Measurements from ENCODE around the gene GALNTL6. TPM values are rescaled to one million over a fixed set of nuclear protein-coding genes. Genes with fewer than 3 reads are reported as not detected.

Gene GALNTL6
- total and polyA plus RNA-seq, 2 donors (not counting 1 experiment from before 2014, with no cell fraction given) = 0.99 to 1.1 TPM

GRCh38 chr4:172497321-172497720 is 684.1 kb downstream of the GALNTL6 start:
- POLR2A ChIA-PET = no interaction called here
- no peaks in the 10 kb centered on the region for H3K4me1 Mint-ChIP-seq
- H3K27me3 Mint-ChIP-seq = no peaks in the 10 kb centered on the region
- H3K4me3 ChIP-seq (ENCODE audit: control extremely low read depth in 1 of 5, extremely low read depth in 1 of 5, insufficient read depth in 1 of 5, low read depth in 2 of 5, low read length in 4 of 5) = no peak overlapping the region
- no peaks in the 10 kb centered on the region for H3K36me3 ChIP-seq (replicated peaks in 1 of 2; ENCODE audit: control extremely low read depth in 1 of 2, control insufficient read depth in 1 of 2, extremely low read depth in 1 of 2, insufficient read depth in 2 of 2, low read length in 1 of 2)
- no peaks in the 10 kb centered on the region for H4K20me1 ChIP-seq (ENCODE audit: control insufficient read depth, insufficient read depth, low read length, poor library complexity, severe bottlenecking)
- no peaks in the 10 kb centered on the region for H3K27me3 ChIP-seq (replicated peaks in 1 of 4; ENCODE audit: control extremely low read depth in 1 of 4, control insufficient read depth in 3 of 4, insufficient read depth in 4 of 4, low read length in 3 of 4)
- ATAC-seq (ENCODE audit: low read depth) (no peak), DNase-seq (no peak)
- no peak for TF ChIP-seq EZH2 (IDR thresholded peaks at IDR 0.05; ENCODE audit: borderline replicate concordance, insufficient read depth, low read depth, low read length, poor library complexity, severe bottlenecking)
- TF ChIP-seq CTCF (IDR thresholded peaks at IDR 0.05) = no peak
- H3K27ac ChIP-seq (ENCODE audit: low read length in 2 of 2) = no peak overlapping the region
- H2AFZ ChIP-seq (ENCODE audit: insufficient read depth, low read depth, low read length, poor library complexity, severe bottlenecking) = no peak overlapping the region
- H3K9me3 ChIP-seq (ENCODE audit: control extremely low read depth in 1 of 3, control insufficient read depth in 2 of 3, insufficient read depth in 1 of 3, low read length in 2 of 3) = no peaks in the 10 kb centered on the region
- no peak overlapping the region for H3K9ac ChIP-seq (ENCODE audit: low read length)
- no peaks in the 10 kb centered on the region for H3K79me2 ChIP-seq (ENCODE audit: control insufficient read depth, insufficient read depth, low read length)
- H3K4me2 ChIP-seq (replicated peaks; ENCODE audit: low read depth, low read length, poor library complexity, severe bottlenecking) = no peak overlapping the region
- H3K4me1 ChIP-seq (ENCODE audit: control insufficient read depth in 2 of 2, insufficient read depth in 2 of 2, low read length in 2 of 2) = no peaks in the 10 kb centered on the region
- intact Hi-C loops (cut with micrococcal nuclease) = no loop called here
- CTCF ChIA-PET = no interaction called here
- no peak overlapping the region for H3K4me3 Mint-ChIP-seq
- H3K9me3 Mint-ChIP-seq (ENCODE audit: insufficient read depth) = no peaks in the 10 kb centered on the region
- no peak overlapping the region for H3K27ac Mint-ChIP-seq

DNA sequence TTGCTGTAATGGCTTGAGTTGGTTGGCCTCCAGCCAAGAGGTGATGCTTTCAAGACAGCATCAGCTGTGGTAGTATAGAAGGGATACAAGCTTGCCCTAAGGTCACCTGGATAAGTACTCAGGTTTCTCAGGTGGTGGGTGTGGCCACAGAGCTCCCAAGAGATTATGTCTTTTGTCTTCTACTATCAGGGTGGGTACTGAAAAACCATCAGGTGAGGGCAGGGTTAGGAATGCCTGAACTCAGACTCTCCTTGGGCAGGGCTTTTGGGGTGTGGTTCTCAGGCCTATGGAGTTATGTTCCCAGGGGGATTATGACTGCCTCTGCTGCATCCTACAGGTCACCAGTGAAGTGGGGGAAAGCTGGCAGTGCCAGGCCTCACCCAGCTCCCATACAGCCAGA is 700.8 kb downstream of the GALNTL6 start:
- H3K9me3 ChIP-seq (ENCODE audit: control extremely low read depth in 1 of 3, control insufficient read depth in 2 of 3, insufficient read depth in 1 of 3, low read length in 2 of 3) = peaks cover 0 to 7% (median 0%) of the 10 kb centered on the region in 3 donors
- Mint-ChIP-seq H3K9me3 (ENCODE audit: insufficient read depth) (peaks cover 2% of the 10 kb centered on the region), H3K4me1 (no peaks in the 10 kb centered on the region), H3K4me3 (no peak overlapping the region), H3K27ac (no peak overlapping the region), H3K27me3 (no peaks in the 10 kb centered on the region)
- H3K36me3 ChIP-seq (replicated peaks in 1 of 2; ENCODE audit: control extremely low read depth in 1 of 2, control insufficient read depth in 1 of 2, extremely low read depth in 1 of 2, insufficient read depth in 2 of 2, low read length in 1 of 2) = no peaks in the 10 kb centered on the region
- no peaks in the 10 kb centered on the region for H3K4me1 ChIP-seq (ENCODE audit: control insufficient read depth in 2 of 2, insufficient read depth in 2 of 2, low read length in 2 of 2)
- no peaks in the 10 kb centered on the region for H3K79me2 ChIP-seq (ENCODE audit: control insufficient read depth, insufficient read depth, low read length)
- ChIA-PET POLR2A (no interaction called here), CTCF (no interaction called here)
- no peak overlapping the region for H2AFZ ChIP-seq (ENCODE audit: insufficient read depth, low read depth, low read length, poor library complexity, severe bottlenecking)
- no peak overlapping the region for H3K9ac ChIP-seq (ENCODE audit: low read length)
- ATAC-seq (ENCODE audit: low read depth) (no peak), DNase-seq (no peak)
- H3K4me3 ChIP-seq (ENCODE audit: control extremely low read depth in 1 of 5, extremely low read depth in 1 of 5, insufficient read depth in 1 of 5, low read depth in 2 of 5, low read length in 4 of 5) = no peak overlapping the region
- intact Hi-C loops (cut with micrococcal nuclease) = no loop called here
- no peaks in the 10 kb centered on the region for H4K20me1 ChIP-seq (ENCODE audit: control insufficient read depth, insufficient read depth, low read length, poor library complexity, severe bottlenecking)
- no peaks in the 10 kb centered on the region for H3K27me3 ChIP-seq (replicated peaks in 1 of 4; ENCODE audit: control extremely low read depth in 1 of 4, control insufficient read depth in 3 of 4, insufficient read depth in 4 of 4, low read length in 3 of 4)
- H3K4me2 ChIP-seq (replicated peaks; ENCODE audit: low read depth, low read length, poor library complexity, severe bottlenecking) = no peak overlapping the region
- no peak overlapping the region for H3K27ac ChIP-seq (ENCODE audit: low read length in 2 of 2)
- TF ChIP-seq EZH2 (IDR thresholded peaks at IDR 0.05; ENCODE audit: borderline replicate concordance, insufficient read depth, low read depth, low read length, poor library complexity, severe bottlenecking) (no peak), CTCF (IDR thresholded peaks at IDR 0.05) (no peak)
